Upper lobe of right lung (tissue), 1 donor: ENCODE data around the gene SMARCA5. TPM values are rescaled to one million over a fixed set of nuclear protein-coding genes. Genes with fewer than 3 reads are reported as not detected.
A peak's percentile ranks its signal among the peaks of the same experiment; 100 is the strongest.

Source experiments
- ATAC-seq: fragments of 200-7000 bp; cut with Tn5 transposase; one replicate; pipeline ENCODE4 v1.9.1; 2020; ENCODE audit warnings: mild to moderate bottlenecking, moderate library complexity
- DNase-seq: peaks from one replicate; pipeline ENCODE4 v3.0.0-alpha.2; 2020
- H3K27ac ChIP-seq: fragments of 200-600 bp; one replicate; pipeline ENCODE4 v1.8.0; 2022
- H3K27me3 ChIP-seq: fragments of 200-600 bp; one replicate; pipeline ENCODE4 v1.8.0; 2022; ENCODE audit warnings: mild to moderate bottlenecking
- H3K36me3 ChIP-seq: fragments of 200-600 bp; one replicate; pipeline ENCODE4 v1.8.0; 2022
- H3K4me1 ChIP-seq: fragments of 200-600 bp; one replicate; pipeline ENCODE4 v1.8.0; 2022
- H3K4me3 ChIP-seq: fragments of 200-600 bp; one replicate; pipeline ENCODE4 v1.8.0; 2022; ENCODE audit warnings: mild to moderate bottlenecking
- H3K9me3 ChIP-seq: fragments of 200-600 bp; one replicate; pipeline ENCODE4 v1.8.0; 2022
- CTCF ChIP-seq: fragments of 200-600 bp; IDR thresholded peaks from one replicate; pipeline ENCODE4 v1.8.0; 2022; ENCODE audit warnings: antibody characterized with exemption
- intact Hi-C: fragments of 100-400 bp; cut with DNase I; formaldehyde crosslinking; loops from one replicate; pipeline ENCODE4 v1.11.0; 2022
- total RNA-seq: library from RNA; stranded (reverse); fragmentation: NEBNext Ultra II Directional; extraction: Animal tissue kit (Norgen Biotek cat#: 25700); gene quantifications from one replicate; pipeline ENCODE4 v1.2.1, GENCODE V29; 2021
- donor health status: DM: no; HTN: yes; CAD: no; lungs with severe emphysema.

Gene SMARCA5
- total RNA-seq, 1 donor from 2014 or later, result 61.5 TPM

- no peak for ATAC-seq
These were observed 27.2 kb upstream of the SMARCA5 start for GRCh38 chr4:143486314-143486713.

GRCh38 chr4:143488687-143489086 is 24.8 kb upstream of the SMARCA5 start:
- H3K27ac ChIP-seq, result no peak overlapping the region
- H3K4me3 ChIP-seq, result no peak overlapping the region
- DNase-seq (no peak), ATAC-seq (peak; percentile 72)
- intact Hi-C loops, result loop anchor here (10.0 kb wide), 1 partner anchor 284 kb away; no protein-coding TSS in a partner anchor
- no peaks in the 10 kb centered on the region for H3K27me3 ChIP-seq
- no peaks in the 10 kb centered on the region for H3K4me1 ChIP-seq
- no peak for TF ChIP-seq CTCF
- H3K9me3 ChIP-seq, result no peaks in the 10 kb centered on the region
- H3K36me3 ChIP-seq, result no peaks in the 10 kb centered on the region

More at GRCh38 chr4:143486314-143486713, 27.2 kb upstream of the SMARCA5 start:
- Histone ChIP-seq H3K4me3 (no peak overlapping the region), H3K36me3 (no peaks in the 10 kb centered on the region), H3K27me3 (no peaks in the 10 kb centered on the region), H3K9me3 (no peaks in the 10 kb centered on the region), H3K4me1 (peaks cover 6% of the 10 kb centered on the region), H3K27ac (no peak overlapping the region)
- DNase-seq, result no peak
- TF ChIP-seq CTCF, result no peak
- intact Hi-C loops, result loop anchor here (10.0 kb wide), 1 partner anchor 282 kb away; no protein-coding TSS in a partner anchor

GRCh38 chr4:143489106-143489505 is 24.4 kb upstream of the SMARCA5 start:
- ATAC-seq (peak; percentile 12), DNase-seq (no peak)
- Histone ChIP-seq H3K9me3 (no peaks in the 10 kb centered on the region), H3K27ac (no peak overlapping the region), H3K36me3 (no peaks in the 10 kb centered on the region), H3K4me1 (no peaks in the 10 kb centered on the region), H3K27me3 (no peaks in the 10 kb centered on the region), H3K4me3 (no peak overlapping the region)
- TF ChIP-seq CTCF, result no peak
- intact Hi-C loops, result loop anchor here (10.0 kb wide), 1 partner anchor 284 kb away; no protein-coding TSS in a partner anchor

GRCh38 chr4:143498021-143498420 is 15.5 kb upstream of the SMARCA5 start:
- ATAC-seq, result no peak
- no peaks in the 10 kb centered on the region for H3K9me3 ChIP-seq
- no peaks in the 10 kb centered on the region for H3K27me3 ChIP-seq
- H3K4me3 ChIP-seq, result no peak overlapping the region
- TF ChIP-seq CTCF, result no peak
- intact Hi-C loops, result no loop called here
- no peak for DNase-seq
- no peaks in the 10 kb centered on the region for H3K4me1 ChIP-seq
- no peaks in the 10 kb centered on the region for H3K36me3 ChIP-seq
- H3K27ac ChIP-seq, result no peak overlapping the region

GRCh38 chr4:143502231-143502630 is 11.3 kb upstream of the SMARCA5 start:
- intact Hi-C loops, result no loop called here
- no peak for TF ChIP-seq CTCF
- H3K27me3 ChIP-seq, result no peaks in the 10 kb centered on the region

GRCh38 chr4:143506031-143506430 is 7.5 kb upstream of the SMARCA5 start:
- H3K27me3 ChIP-seq, result no peaks in the 10 kb centered on the region
- no peak overlapping the region for H3K27ac ChIP-seq
- no peaks in the 10 kb centered on the region for H3K4me1 ChIP-seq
- no peaks in the 10 kb centered on the region for H3K9me3 ChIP-seq
- intact Hi-C loops, result no loop called here
- DNase-seq (no peak), ATAC-seq (no peak)
- H3K4me3 ChIP-seq, result no peak overlapping the region
- no peaks in the 10 kb centered on the region for H3K36me3 ChIP-seq
- no peak for TF ChIP-seq CTCF

More at GRCh38 chr4:143502231-143502630, 11.3 kb upstream of the SMARCA5 start:
- Histone ChIP-seq H3K9me3 (no peaks in the 10 kb centered on the region), H3K4me3 (no peak overlapping the region), H3K4me1 (no peaks in the 10 kb centered on the region), H3K27ac (no peak overlapping the region), H3K36me3 (no peaks in the 10 kb centered on the region)
- DNase-seq (no peak), ATAC-seq (no peak)
